GM13977 (cell line): ENCODE results near the gene DEF6.

Experiments used
- DNase-seq: peaks from one replicate; pipeline ENCODE4 v3.0.0; 2012; ENCODE audit warnings: low spot score
- CTCF ChIP-seq: IDR thresholded peaks from 2 replicates; pipeline ENCODE4 v1.5.1; 2012; ENCODE audit warnings: mild to moderate bottlenecking, control low read depth; ENCODE audit not compliant: insufficient read depth; ENCODE audit errors: extremely low read depth, missing control alignments
- in situ Hi-C: fragments of 300-500 bp; cut with MboI; formaldehyde crosslinking; loops from one replicate; pipeline ENCODE4 v1.12.0; 2022; ENCODE audit warnings: low sequenced_read_pairs, low pct_unique_long_range_greater_than_20kb, mixed read lengths, inconsistent platforms; ENCODE audit not compliant: unreplicated experiment

Gene DEF6

GRCh38 chr6:35363293-35363750 is 65.7 kb downstream of the DEF6 start:
- TF ChIP-seq CTCF: no peak
- no peak for DNase-seq
- in situ Hi-C loops: no loop called here

GRCh38 chr6:35365594-35366203 is 68.1 kb downstream of the DEF6 start:
- DNase-seq: no peak
- TF ChIP-seq CTCF: no peak
- in situ Hi-C loops: no loop called here

GRCh38 chr6:35366204-35366596 is 68.6 kb downstream of the DEF6 start:
- in situ Hi-C loops: no loop called here
- TF ChIP-seq CTCF: no peak
- DNase-seq: no peak

GRCh38 chr6:35367646-35368037 is 70.0 kb downstream of the DEF6 start:
- no peak for TF ChIP-seq CTCF
- in situ Hi-C loops: no loop called here
- no peak for DNase-seq

- TF ChIP-seq CTCF: no peak
- in situ Hi-C loops: no loop called here
- DNase-seq: peak; percentile 61
Observed at GRCh38 chr6:35368038-35368887, 70.6 kb downstream of the DEF6 start.

- peak; percentile 54 for DNase-seq
- in situ Hi-C loops: no loop called here
- no peak for TF ChIP-seq CTCF
Observed at GRCh38 chr6:35370124-35370741, 72.6 kb downstream of the DEF6 start.
